Renal cortical epithelial cell (primary cell): ENCODE measurements around the gene MTF2. TPM values are rescaled to one million over a fixed set of nuclear protein-coding genes. Genes with fewer than 3 reads are reported as not detected.
"Not testable (repeated sequence)": the region's sequence is repeated elsewhere in the genome, so short reads cannot be mapped to it uniquely, and the experiment has no call there.

ENCODE experiments used
- DNase-seq: peaks from one replicate; pipeline ENCODE4 v3.0.0-alpha.2; 2011; ENCODE audit warnings: low read depth
- total RNA-seq: library from RNA; depleted of rRNA; stranded (reverse); fragments of >200 nt; gene quantifications from 2 replicates; pipeline ENCODE4 v1.2.3, GENCODE V29; 2014

MTF2 gene
- total RNA-seq: 32.1 and 43.7 TPM in 2 replicates

GRCh38 chr1:93078986-93079654 lies at the start of gene MTF2:
MTF2 (plus strand) TSS chr1:93079283; CDS start chr1:93079527, 244 bp downstream.
- DNase-seq: peak; percentile 84

DNA sequence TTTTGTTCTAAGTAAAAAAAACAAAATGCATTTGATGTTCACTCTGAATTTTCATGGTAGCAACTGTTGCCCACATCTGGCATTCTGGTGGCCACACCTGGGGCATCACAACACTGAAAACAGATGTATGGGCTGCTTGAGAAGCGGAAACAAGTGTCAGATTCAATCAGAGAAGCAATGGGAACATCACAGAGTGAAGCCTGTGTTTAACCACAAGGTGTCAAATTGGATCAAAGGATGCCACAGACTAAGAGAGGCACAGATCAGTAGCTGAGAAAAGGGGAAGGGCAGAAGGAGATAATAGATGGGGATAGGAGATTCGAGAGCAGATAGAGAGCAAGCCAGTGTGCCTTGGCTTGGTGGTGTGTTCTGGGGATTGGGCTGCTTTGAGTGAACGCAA lies 49.8 kb upstream of the MTF2 start:
- no peak for DNase-seq

DNA sequence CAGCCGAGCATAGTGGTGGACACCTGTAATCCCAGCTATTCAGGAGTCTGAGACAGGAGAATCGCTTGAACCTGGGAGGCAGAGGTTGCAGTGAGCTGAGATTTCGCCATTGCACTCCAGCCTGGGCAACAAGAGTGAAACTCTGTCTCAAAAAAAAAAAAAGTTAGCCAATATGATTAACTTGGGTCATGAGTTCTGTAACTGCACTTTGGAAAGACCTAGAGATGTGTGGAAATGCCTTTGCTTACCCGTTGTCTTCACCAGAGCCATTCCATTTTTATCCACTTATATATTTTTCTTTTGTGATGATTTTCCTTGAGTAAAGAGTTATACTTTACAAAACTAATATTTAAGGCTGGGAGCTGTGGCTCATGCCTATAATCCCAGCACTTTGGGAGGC lies 48.9 kb upstream of the MTF2 start:
- DNase-seq: not testable (repeated sequence)

GRCh38 chr1:93031711-93032110 lies 47.4 kb upstream of the MTF2 start:
- no peak for DNase-seq

- no peak for DNase-seq
Observed at GRCh38 chr1:93033029-93033428, 46.1 kb upstream of the MTF2 start.

DNA sequence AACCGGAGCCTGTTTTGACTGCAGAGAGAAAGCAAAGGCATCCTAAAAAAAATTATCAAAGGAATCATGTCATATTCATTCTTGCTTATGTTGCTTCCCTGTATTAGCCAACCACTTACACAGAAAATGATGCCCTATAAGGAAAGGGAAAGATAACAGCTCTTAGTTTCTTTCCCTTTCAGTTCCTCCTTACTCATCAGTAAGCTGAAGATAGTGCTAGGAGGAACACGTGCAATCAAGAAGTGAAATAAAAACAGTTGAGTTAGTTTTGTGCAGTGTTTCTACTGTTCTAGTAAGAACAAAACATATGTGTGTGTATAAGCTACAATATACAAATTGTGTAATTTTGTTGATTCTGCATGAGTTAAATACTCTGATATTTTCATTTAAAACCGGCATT lies 45.3 kb upstream of the MTF2 start:
- no peak for DNase-seq

DNA sequence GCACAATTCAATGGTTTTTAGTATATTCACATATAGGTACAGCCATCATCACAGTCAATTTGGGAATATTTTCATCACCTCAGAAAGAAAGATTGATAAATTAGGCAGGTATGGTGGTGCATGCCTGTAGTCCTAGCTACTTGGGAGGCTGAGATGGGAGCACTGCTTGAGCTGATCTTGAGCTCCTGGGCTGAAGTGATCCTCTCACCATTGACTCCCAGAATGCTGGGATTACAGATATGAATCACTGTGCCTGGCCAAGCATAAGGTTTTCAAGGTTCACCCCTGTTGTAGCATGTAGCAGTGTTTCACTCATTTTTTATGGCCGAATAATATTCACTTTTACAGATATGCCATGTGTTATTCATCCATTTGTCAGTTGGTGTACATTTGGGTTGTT lies 44.7 kb upstream of the MTF2 start:
- DNase-seq: no peak

DNA sequence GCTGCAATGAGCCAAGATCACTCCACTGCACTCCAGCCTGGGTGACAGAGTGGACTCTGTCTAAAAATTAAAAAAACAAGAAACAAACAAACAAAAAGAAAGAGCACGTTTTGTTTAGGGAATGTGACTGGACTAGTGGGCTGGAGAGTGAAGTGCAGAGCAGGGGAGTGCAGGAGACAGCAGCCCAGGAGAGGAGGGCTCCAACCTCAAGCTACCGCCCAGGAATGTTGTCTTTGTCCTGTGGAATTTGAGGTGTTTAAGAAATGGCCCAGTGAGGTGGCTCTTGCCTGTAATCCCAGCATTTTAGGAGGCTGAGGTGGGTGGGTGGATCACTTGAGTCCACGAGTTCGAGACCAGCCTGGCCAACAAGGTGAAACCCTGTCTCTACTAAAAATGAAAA lies 42.4 kb upstream of the MTF2 start:
- DNase-seq: no peak

DNA sequence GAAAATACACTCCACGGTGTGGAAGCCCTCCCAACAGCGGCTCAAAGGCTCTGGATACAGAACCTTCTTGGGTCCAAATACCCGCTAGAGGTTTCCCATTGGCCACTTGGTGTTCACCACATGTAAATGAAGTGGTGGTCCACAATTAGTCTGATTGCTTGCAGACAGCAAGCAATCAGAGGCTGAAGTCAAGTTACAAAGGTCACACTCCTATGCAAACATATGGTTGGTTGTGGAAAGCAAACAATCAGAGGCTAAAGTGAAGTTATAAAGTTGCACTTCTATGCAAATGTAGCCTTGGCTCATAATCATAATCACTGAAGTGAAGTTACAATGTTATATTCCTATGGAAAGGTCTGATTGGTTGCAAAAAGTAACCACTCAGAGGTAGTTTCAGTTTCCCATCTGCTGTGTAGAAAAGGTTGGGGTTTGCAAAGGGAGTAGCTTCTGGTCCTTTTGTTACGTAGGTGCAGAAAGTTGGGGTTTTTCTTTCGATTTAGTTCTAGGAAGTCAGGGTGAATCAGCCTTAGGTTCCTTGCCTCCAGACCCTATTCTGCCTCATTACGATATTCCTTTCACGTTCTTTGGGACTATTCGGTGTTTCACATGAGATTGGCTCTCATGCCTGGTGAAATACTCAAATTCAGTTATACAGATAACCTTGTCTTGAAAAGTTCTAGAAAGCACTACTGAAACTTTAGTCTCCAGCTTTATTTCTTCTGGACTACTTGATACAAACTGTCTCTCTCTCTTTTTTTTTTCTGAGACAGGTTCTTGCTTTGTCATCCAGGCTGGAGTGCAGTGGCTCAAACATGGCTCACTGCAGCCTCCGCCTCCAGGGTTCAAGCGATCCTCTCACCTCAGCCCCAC lies 36.7 kb upstream of the MTF2 start:
- no peak for DNase-seq

DNA sequence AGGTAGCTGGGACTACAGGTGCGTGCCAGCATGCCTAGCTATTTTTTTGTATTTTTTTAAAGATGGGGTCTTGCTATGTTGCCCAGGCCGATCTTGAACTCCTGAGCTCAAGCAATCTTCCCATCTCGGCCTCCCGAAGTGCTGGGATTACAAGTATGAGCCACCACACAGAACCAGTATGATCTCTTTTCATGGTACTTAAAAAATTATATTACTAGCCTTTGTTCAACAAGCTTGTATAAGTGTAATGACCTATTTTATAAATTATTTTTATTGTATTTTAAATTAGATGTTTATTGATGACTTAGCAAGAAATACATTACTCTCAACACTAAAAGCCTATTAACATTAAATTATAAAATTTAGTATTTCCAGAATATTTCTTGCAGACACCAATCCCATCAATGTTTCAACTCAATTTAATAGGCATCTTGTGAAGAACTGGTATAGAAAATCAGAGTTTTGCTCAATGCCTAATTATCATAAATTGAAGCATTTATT lies 36.0 kb upstream of the MTF2 start:
- no peak for DNase-seq

DNA sequence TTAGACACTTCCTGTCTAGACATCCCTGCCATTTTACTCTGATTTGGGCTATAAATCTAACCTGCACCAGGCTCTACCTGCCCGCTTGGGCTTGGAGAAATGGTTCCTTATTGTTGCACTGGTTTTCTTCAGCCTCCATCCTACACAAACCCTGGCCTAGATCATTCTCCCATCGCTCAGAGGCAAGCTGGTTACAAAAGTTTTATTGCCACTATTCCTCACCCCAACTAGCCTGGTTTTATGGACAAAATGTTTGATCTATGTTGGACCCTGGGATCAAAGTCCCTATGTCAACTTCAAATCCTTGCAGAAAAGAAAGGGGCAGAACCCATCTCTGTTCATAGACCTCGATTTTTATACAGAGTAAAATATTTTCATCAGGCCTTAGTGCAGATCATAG lies 31.5 kb upstream of the MTF2 start:
- DNase-seq: no peak

DNA sequence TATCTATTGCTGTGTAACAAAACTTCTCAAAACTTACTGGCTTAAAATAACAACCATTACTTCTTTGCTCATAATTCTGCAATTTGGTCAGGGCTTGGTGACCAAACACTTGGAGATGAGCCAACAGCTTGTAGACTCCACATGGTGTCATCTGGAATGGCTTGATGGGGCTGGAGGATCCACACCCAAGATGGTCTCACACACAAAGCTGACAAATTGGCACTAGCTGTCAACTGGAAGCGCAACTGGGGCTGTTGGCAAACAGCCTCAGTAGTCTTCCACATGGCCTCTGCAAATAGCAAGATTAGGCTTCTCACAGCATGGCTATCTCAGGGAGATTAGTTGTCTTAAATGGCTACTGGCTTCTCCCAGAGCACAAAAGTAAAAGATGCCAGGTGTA lies 27.1 kb upstream of the MTF2 start:
- no peak for DNase-seq

GRCh38 chr1:93056214-93056613 lies 22.9 kb upstream of the MTF2 start:
- peak; percentile 25 for DNase-seq

- no peak for DNase-seq
Observed at GRCh38 chr1:93056649-93057048, 22.4 kb upstream of the MTF2 start.

- DNase-seq: peak; percentile 40
Observed at GRCh38 chr1:93061895-93062792, 16.9 kb upstream of the MTF2 start.

DNA sequence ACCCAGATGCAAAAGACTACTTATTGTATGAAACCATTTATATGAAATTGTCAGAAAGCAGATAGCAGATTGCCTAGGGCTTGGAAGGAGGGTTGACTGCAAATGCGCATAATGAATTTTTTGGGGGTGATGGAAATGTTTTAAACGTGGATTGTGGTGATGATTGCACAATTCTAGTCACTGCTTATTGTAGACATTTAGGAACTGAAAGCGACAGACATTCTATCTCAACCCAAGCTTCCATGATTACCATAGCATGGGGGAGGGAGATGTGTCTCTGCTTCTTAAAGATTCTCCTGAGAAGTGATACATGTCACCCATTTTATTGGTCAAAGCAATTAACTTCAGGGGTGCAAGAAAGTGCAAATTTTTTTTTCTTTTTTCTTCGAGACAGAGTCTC lies 2.8 kb upstream of the MTF2 start:
- DNase-seq: no peak

DNA sequence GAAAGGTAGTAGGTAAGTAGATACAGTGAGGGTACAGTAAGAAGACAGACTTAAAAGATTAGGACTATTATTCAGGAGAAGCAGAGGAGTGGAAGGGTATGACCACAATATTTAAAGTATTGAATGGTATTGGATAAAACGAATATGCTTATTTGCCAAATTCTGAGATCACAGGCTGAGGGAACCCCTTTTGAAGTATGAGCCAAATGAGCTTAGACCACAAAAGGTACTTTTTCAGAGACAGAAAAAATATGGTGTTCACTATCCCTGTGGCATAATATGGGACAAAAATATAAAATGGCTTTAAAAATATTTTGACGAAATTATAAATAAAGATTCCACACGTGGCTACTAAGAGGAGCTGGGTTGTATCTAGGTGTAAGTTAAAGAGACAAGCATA lies 880 bp upstream of the MTF2 start:
- no peak for DNase-seq

DNA sequence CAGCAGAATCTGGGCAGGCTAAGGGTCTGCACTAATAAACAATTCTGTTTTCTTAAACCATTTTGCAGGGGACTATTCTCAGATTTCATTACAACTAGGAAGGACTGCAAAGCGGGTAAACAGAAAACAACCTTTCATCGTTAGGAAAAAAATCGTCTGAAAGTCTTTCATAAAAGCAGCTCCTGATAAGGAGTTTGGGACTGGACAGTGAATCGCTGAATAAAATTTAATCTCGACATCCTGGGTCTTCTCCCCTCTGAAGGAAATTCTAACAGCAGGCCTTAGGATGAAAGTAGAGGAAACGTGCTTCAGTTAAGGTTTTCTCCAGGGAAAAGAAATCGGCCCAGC lies 471 bp upstream of the MTF2 start:
- DNase-seq: peak; percentile 21

- no peak for DNase-seq
Observed at GRCh38 chr1:93079685-93080141, 630 bp downstream of the MTF2 start.

DNA sequence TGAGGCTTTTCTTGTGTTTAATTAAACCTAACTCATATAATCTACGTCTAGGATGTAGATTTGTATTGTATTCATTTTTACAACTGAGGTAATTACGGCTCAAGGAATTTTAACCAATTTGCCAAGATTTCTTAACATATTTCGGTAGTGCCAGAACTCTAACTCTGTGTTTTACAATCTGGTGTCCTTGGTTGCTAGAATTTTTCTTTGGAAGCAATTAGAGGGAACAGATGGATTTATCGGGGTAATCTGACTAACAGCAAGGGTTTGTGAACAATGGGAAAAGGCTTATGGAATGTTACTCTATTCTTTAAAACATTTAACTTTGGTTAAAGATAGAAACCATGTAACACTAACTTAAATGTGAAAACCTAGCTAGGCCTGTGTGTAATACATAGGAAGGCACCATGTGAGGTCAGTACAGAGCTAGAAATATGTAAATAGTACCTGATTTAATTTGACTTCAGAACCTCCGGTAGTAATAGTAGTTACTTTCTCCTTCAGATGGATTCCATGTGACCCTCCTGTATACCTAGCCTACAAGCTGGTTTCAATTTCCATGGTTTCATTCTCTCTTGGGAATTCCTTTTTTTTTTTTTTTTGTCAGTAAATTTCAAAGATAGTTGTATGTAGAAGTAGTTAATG lies 1.2 kb downstream of the MTF2 start:
- DNase-seq: peak; percentile 85

DNA sequence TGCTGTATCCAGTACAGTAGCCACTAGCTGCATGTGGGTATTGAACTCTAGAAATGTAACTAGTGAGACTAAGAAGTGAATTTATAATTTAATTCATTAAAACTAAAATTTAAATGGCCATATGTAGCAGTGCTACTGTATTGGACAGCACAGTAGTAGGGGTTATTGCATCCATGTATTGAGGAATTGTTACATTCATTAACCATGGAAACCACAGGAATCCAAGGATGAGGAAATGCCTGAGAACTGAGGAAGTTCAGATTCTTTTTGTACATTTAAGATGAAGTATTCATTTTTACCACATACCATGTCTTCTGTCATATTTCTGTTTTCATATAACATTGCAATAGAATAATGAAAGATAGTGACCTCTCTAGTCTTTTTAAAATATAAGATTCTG lies 2.6 kb downstream of the MTF2 start:
- DNase-seq: peak; percentile 84

GRCh38 chr1:93082313-93082712 lies 3.2 kb downstream of the MTF2 start:
- DNase-seq: no peak
